Measurements from ENCODE around the gene FN1.

DNA sequence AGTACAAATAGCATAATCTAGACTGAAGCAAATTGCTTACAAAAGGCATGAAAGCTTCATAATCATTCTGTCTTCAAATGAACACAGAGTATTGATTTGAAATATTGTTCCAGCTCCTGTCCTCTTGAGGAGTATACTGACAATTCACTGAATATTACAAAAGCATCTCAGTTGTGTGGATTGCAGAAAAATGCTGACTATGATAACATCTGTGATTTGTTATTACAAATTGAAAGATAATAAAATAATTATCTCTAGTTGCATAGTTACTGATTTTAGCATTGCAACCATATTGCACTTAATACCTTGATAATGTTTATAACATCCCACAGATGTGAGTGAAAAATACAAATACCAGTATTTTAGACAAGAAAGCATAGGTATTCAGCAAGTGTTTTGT, 49.2 kb upstream of the FN1 start:
- TF ChIP-seq ZNF169 (tag by site-specific recombination; IDR thresholded peaks at IDR 0.05), result no peak
- TF ChIP-seq, protein P1, sequence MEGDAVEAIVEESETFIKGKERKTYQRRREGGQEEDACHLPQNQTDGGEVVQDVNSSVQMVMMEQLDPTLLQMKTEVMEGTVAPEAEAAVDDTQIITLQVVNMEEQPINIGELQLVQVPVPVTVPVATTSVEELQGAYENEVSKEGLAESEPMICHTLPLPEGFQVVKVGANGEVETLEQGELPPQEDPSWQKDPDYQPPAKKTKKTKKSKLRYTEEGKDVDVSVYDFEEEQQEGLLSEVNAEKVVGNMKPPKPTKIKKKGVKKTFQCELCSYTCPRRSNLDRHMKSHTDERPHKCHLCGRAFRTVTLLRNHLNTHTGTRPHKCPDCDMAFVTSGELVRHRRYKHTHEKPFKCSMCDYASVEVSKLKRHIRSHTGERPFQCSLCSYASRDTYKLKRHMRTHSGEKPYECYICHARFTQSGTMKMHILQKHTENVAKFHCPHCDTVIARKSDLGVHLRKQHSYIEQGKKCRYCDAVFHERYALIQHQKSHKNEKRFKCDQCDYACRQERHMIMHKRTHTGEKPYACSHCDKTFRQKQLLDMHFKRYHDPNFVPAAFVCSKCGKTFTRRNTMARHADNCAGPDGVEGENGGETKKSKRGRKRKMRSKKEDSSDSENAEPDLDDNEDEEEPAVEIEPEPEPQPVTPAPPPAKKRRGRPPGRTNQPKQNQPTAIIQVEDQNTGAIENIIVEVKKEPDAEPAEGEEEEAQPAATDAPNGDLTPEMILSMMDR (tag by site-specific recombination; IDR thresholded peaks at IDR 0.05), result no peak
- TF ChIP-seq YY1 (tag by site-specific recombination; IDR thresholded peaks at IDR 0.05), result no peak
- no peak for TF ChIP-seq ZNF274 (IDR thresholded peaks at IDR 0.05; ENCODE audit: low read length)
- TF ChIP-seq ZNF274 (tag by site-specific recombination; IDR thresholded peaks at IDR 0.05; ENCODE audit: borderline replicate concordance), result no peak
- no peak for TF ChIP-seq IKZF3 (tag by site-specific recombination; IDR thresholded peaks at IDR 0.05)
- no peak for TF ChIP-seq WT1 (tag by site-specific recombination; IDR thresholded peaks at IDR 0.05)
